HEK293 (cell line): ENCODE results near the gene SLC7A14.

Experiments used
- CTCF ChIA-PET: fragments of 350-600 bp; formaldehyde crosslinking; extraction: SDS; loops from one replicate; lab custom pipeline; 2021; ENCODE audit warnings: antibody characterized with exemption; lab: Yijun Ruan, JAX
- POLR2A ChIA-PET: fragments of 300-600 bp; formaldehyde crosslinking; extraction: SDS; loops from one replicate; lab custom pipeline; 2020; ENCODE audit warnings: antibody characterized with exemption, inconsistent platforms; lab: Yijun Ruan, JAX
- H3K27ac ChIP-seq: fragments of 200-500 bp; sonication (Bioruptor generic); 2 replicates; pipeline ENCODE4 v1.5.1; 2014; ENCODE audit warnings: low read depth, low read length, control low read depth, inconsistent platforms; ENCODE audit errors: extremely low read depth
- H3K36me3 ChIP-seq, 2 experiments: fragments of 200-500 bp in 1 of 2; sonication (Bioruptor generic) in 1 of 2; 1 replicate in 1 of 2; 2 replicates in 1 of 2; pipeline ENCODE4 v1.5.1; 2014 to 2017; ENCODE audit warnings: inconsistent platforms in 2 of 2, low read length in 2 of 2; ENCODE audit not compliant: control insufficient read depth in 2 of 2, insufficient read depth in 1 of 2
- H3K4me1 ChIP-seq: fragments of 200-500 bp; sonication (Bioruptor generic); 2 replicates; pipeline ENCODE4 v1.5.1; 2014; ENCODE audit warnings: mild to moderate bottlenecking, low read length, inconsistent platforms; ENCODE audit not compliant: control insufficient read depth, insufficient read depth
- H3K4me3 ChIP-seq: 2 replicates; pipeline ENCODE4 v1.5.1; 2011; ENCODE audit warnings: low read depth, mild to moderate bottlenecking, control low read depth, low read length, moderate library complexity
- H3K9me3 ChIP-seq: fragments of 200-500 bp; sonication (Bioruptor generic); 2 replicates; pipeline ENCODE4 v1.5.1; 2014; ENCODE audit warnings: low read depth, low read length, inconsistent platforms; ENCODE audit not compliant: control insufficient read depth, insufficient read depth
- HOXC10 ChIP-seq: sonication (generic); formaldehyde crosslinking; IDR thresholded peaks from 2 replicates; pipeline ENCODE4 v1.8.1; 2023; ENCODE audit warnings: mild to moderate bottlenecking, missing genetic modification reagents
- OSR2 ChIP-seq: fragments of 450-650 bp; formaldehyde crosslinking; IDR thresholded peaks from 2 replicates; pipeline ENCODE4 v1.5.1; 2016; ENCODE audit warnings: missing biosample characterization, missing genetic modification characterization
- SCRT2 ChIP-seq: fragments of 450-650 bp; formaldehyde crosslinking; IDR thresholded peaks from 2 replicates; pipeline ENCODE4 v1.5.1; 2016; ENCODE audit warnings: missing biosample characterization, missing genetic modification characterization
- WT1 ChIP-seq: fragments of 450-650 bp; formaldehyde crosslinking; IDR thresholded peaks from 2 replicates; pipeline ENCODE4 v1.5.1; 2016; ENCODE audit warnings: missing biosample characterization, missing genetic modification characterization
- ZNF169 ChIP-seq: fragments of 450-650 bp; formaldehyde crosslinking; IDR thresholded peaks from 2 replicates; pipeline ENCODE4 v1.5.1; 2016; ENCODE audit warnings: missing biosample characterization, missing genetic modification characterization
- ZNF175 ChIP-seq: fragments of 450-650 bp; formaldehyde crosslinking; IDR thresholded peaks from 2 replicates; pipeline ENCODE4 v1.5.1; 2016; ENCODE audit warnings: missing biosample characterization, missing genetic modification characterization
- ZNF211 ChIP-seq: fragments of 450-650 bp; formaldehyde crosslinking; IDR thresholded peaks from 2 replicates; pipeline ENCODE4 v1.5.1; 2016; ENCODE audit warnings: low read depth, missing biosample characterization, missing genetic modification characterization
- ZNF221 ChIP-seq: fragments of 450-650 bp; formaldehyde crosslinking; IDR thresholded peaks from 2 replicates; pipeline ENCODE4 v1.5.1; 2017; ENCODE audit warnings: missing biosample characterization, missing genetic modification characterization, borderline replicate concordance
- ZNF391 ChIP-seq: fragments of 450-650 bp; formaldehyde crosslinking; IDR thresholded peaks from 2 replicates; pipeline ENCODE4 v1.5.1; 2016; ENCODE audit warnings: low read depth, missing biosample characterization, missing genetic modification characterization, borderline replicate concordance
- ZNF544 ChIP-seq: fragments of 450-650 bp; formaldehyde crosslinking; IDR thresholded peaks from 2 replicates; pipeline ENCODE4 v1.5.0; 2017; ENCODE audit warnings: missing biosample characterization, missing genetic modification characterization
- TF ChIP-seq, protein P1 (sequence below): fragments of 450-650 bp; IDR thresholded peaks from 2 replicates; pipeline ENCODE4 v1.5.1; 2018; ENCODE audit warnings: missing biosample characterization, missing genetic modification characterization
- TF ChIP-seq, protein P2 (sequence below): fragments of 450-650 bp; formaldehyde crosslinking; IDR thresholded peaks from 2 replicates; pipeline ENCODE4 v1.5.0; 2017; ENCODE audit warnings: missing biosample characterization, missing genetic modification characterization, borderline replicate concordance
- TF ChIP-seq, protein P3 (sequence below): fragments of 450-650 bp; formaldehyde crosslinking; IDR thresholded peaks from 2 replicates; pipeline ENCODE4 v1.5.1; 2016; ENCODE audit warnings: missing biosample characterization, missing genetic modification characterization, borderline replicate concordance
- TF ChIP-seq, protein P4 (sequence below): fragments of 450-650 bp; formaldehyde crosslinking; IDR thresholded peaks from 2 replicates; pipeline ENCODE4 v1.5.1; 2016; ENCODE audit warnings: missing biosample characterization, missing genetic modification characterization, borderline replicate concordance
- TF ChIP-seq, protein P5 (sequence below): fragments of 450-650 bp; formaldehyde crosslinking; conservative IDR thresholded peaks from 2 replicates; pipeline ENCODE4 v1.5.1; 2016; ENCODE audit warnings: low read depth, missing biosample characterization, missing genetic modification characterization

The SLC7A14 gene

DNA sequence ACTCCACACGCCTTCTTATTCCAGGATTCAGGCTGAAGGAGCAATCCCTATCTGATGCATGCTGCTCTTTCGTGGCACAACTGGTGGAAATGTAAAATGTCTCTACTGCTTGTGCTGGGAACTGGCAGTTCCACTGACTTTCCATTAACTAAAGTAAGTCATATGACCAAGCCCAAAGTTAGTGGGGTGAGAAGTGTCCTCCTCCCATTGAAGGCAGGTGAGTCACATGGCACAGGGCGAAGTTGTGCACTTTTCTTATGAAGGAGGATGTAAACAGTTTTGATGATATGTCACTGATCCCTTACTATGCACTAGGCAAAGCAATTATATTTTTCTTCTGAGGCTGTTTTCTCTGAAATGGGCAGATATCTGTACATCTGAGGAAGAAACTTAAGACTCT lies 51.6 kb downstream of the SLC7A14 start (continued):
- TF ChIP-seq, protein P1, sequence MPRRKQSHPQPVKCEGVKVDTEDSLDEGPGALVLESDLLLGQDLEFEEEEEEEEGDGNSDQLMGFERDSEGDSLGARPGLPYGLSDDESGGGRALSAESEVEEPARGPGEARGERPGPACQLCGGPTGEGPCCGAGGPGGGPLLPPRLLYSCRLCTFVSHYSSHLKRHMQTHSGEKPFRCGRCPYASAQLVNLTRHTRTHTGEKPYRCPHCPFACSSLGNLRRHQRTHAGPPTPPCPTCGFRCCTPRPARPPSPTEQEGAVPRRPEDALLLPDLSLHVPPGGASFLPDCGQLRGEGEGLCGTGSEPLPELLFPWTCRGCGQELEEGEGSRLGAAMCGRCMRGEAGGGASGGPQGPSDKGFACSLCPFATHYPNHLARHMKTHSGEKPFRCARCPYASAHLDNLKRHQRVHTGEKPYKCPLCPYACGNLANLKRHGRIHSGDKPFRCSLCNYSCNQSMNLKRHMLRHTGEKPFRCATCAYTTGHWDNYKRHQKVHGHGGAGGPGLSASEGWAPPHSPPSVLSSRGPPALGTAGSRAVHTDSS (tag by site-specific recombination): no peak
- no peak for TF ChIP-seq ZNF544 (tag by site-specific recombination)
- no peak for TF ChIP-seq ZNF211
- TF ChIP-seq, protein P2, sequence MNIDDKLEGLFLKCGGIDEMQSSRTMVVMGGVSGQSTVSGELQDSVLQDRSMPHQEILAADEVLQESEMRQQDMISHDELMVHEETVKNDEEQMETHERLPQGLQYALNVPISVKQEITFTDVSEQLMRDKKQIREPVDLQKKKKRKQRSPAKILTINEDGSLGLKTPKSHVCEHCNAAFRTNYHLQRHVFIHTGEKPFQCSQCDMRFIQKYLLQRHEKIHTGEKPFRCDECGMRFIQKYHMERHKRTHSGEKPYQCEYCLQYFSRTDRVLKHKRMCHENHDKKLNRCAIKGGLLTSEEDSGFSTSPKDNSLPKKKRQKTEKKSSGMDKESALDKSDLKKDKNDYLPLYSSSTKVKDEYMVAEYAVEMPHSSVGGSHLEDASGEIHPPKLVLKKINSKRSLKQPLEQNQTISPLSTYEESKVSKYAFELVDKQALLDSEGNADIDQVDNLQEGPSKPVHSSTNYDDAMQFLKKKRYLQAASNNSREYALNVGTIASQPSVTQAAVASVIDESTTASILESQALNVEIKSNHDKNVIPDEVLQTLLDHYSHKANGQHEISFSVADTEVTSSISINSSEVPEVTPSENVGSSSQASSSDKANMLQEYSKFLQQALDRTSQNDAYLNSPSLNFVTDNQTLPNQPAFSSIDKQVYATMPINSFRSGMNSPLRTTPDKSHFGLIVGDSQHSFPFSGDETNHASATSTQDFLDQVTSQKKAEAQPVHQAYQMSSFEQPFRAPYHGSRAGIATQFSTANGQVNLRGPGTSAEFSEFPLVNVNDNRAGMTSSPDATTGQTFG: no peak
- no peak for TF ChIP-seq OSR2 (tag by site-specific recombination)
- TF ChIP-seq HOXC10 (CRISPR knock-in tag): no peak
- TF ChIP-seq ZNF169 (tag by site-specific recombination): no peak
- no peak for TF ChIP-seq ZNF391 (tag by site-specific recombination)
- TF ChIP-seq, protein P3, sequence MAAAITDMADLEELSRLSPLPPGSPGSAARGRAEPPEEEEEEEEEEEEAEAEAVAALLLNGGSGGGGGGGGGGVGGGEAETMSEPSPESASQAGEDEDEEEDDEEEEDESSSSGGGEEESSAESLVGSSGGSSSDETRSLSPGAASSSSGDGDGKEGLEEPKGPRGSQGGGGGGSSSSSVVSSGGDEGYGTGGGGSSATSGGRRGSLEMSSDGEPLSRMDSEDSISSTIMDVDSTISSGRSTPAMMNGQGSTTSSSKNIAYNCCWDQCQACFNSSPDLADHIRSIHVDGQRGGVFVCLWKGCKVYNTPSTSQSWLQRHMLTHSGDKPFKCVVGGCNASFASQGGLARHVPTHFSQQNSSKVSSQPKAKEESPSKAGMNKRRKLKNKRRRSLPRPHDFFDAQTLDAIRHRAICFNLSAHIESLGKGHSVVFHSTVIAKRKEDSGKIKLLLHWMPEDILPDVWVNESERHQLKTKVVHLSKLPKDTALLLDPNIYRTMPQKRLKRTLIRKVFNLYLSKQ: no peak
- TF ChIP-seq ZNF175 (tag by site-specific recombination): no peak
- TF ChIP-seq, protein P4, sequence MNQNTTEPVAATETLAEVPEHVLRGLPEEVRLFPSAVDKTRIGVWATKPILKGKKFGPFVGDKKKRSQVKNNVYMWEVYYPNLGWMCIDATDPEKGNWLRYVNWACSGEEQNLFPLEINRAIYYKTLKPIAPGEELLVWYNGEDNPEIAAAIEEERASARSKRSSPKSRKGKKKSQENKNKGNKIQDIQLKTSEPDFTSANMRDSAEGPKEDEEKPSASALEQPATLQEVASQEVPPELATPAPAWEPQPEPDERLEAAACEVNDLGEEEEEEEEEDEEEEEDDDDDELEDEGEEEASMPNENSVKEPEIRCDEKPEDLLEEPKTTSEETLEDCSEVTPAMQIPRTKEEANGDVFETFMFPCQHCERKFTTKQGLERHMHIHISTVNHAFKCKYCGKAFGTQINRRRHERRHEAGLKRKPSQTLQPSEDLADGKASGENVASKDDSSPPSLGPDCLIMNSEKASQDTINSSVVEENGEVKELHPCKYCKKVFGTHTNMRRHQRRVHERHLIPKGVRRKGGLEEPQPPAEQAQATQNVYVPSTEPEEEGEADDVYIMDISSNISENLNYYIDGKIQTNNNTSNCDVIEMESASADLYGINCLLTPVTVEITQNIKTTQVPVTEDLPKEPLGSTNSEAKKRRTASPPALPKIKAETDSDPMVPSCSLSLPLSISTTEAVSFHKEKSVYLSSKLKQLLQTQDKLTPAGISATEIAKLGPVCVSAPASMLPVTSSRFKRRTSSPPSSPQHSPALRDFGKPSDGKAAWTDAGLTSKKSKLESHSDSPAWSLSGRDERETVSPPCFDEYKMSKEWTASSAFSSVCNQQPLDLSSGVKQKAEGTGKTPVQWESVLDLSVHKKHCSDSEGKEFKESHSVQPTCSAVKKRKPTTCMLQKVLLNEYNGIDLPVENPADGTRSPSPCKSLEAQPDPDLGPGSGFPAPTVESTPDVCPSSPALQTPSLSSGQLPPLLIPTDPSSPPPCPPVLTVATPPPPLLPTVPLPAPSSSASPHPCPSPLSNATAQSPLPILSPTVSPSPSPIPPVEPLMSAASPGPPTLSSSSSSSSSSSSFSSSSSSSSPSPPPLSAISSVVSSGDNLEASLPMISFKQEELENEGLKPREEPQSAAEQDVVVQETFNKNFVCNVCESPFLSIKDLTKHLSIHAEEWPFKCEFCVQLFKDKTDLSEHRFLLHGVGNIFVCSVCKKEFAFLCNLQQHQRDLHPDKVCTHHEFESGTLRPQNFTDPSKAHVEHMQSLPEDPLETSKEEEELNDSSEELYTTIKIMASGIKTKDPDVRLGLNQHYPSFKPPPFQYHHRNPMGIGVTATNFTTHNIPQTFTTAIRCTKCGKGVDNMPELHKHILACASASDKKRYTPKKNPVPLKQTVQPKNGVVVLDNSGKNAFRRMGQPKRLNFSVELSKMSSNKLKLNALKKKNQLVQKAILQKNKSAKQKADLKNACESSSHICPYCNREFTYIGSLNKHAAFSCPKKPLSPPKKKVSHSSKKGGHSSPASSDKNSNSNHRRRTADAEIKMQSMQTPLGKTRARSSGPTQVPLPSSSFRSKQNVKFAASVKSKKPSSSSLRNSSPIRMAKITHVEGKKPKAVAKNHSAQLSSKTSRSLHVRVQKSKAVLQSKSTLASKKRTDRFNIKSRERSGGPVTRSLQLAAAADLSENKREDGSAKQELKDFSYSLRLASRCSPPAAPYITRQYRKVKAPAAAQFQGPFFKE (tag by site-specific recombination): no peak

DNA sequence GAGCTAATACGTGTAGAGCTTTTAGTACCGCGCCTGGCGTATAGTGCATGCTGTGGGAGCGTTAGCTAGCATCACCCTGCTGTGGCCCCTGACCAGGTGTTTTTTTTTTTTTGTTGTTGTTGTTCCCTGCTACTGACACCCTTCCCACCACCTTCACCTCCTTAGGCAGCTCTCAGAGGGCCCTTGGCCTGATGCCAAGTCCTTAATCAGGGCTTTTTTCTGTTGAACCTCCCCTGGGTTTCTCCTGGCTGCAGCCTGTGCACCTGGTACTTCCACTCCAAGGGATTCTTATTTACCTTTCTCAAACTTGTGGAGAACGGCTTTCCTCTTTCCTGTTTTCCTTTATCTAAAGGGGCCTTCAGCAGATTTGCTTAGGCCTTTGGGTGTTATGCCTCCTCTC lies 53.3 kb downstream of the SLC7A14 start:
- Histone ChIP-seq H3K4me1 (no peaks in the 10 kb centered on the region), H3K27ac (no peak overlapping the region), H3K36me3 (no peaks in the 10 kb centered on the region), H3K4me3 (no peak overlapping the region), H3K9me3 (no peaks in the 10 kb centered on the region)
- POLR2A ChIA-PET: no interaction called here
- CTCF ChIA-PET: interaction anchor here (1.4 kb wide), 1 partner anchor 119 kb away, joined by 6 read pairs; no protein-coding TSS in a partner anchor
- TF ChIP-seq, protein P5, sequence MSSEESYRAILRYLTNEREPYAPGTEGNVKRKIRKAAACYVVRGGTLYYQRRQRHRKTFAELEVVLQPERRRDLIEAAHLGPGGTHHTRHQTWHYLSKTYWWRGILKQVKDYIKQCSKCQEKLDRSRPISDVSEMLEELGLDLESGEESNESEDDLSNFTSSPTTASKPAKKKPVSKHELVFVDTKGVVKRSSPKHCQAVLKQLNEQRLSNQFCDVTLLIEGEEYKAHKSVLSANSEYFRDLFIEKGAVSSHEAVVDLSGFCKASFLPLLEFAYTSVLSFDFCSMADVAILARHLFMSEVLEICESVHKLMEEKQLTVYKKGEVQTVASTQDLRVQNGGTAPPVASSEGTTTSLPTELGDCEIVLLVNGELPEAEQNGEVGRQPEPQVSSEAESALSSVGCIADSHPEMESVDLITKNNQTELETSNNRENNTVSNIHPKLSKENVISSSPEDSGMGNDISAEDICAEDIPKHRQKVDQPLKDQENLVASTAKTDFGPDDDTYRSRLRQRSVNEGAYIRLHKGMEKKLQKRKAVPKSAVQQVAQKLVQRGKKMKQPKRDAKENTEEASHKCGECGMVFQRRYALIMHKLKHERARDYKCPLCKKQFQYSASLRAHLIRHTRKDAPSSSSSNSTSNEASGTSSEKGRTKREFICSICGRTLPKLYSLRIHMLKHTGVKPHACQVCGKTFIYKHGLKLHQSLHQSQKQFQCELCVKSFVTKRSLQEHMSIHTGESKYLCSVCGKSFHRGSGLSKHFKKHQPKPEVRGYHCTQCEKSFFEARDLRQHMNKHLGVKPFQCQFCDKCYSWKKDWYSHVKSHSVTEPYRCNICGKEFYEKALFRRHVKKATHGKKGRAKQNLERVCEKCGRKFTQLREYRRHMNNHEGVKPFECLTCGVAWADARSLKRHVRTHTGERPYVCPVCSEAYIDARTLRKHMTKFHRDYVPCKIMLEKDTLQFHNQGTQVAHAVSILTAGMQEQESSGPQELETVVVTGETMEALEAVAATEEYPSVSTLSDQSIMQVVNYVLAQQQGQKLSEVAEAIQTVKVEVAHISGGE (tag by site-specific recombination): no peak
- TF ChIP-seq SCRT2 (tag by site-specific recombination) (no peak), WT1 (tag by site-specific recombination) (no peak), ZNF221 (tag by site-specific recombination) (no peak)
- TF ChIP-seq, protein P4 (tag by site-specific recombination): no peak
